Breast epithelium (tissue), 4 donors: Measurements from ENCODE around the gene TPCN2. TPM values are rescaled to one million over a fixed set of nuclear protein-coding genes. Genes with fewer than 3 reads are reported as not detected.
A peak's percentile ranks its signal among the peaks of the same experiment; 100 is the strongest.

Experiments
- DNase-seq, 2 donors: peaks; one replicate each; pipeline ENCODE4 v3.0.0-alpha.2; 2019; ENCODE audit warnings: low spot score in 2 of 2
- H3K27ac ChIP-seq, 2 donors: fragments of 200-600 bp; sonication (generic) in 1 of 2; one replicate each; pipeline ENCODE4 v1.5.1; 2016 to 2019; ENCODE audit warnings: mild to moderate bottlenecking in 1 of 2
- H3K27me3 ChIP-seq, 2 donors: fragments of 200-600 bp; sonication (generic) in 1 of 2; one replicate each; pipeline versions ENCODE4 v1.5.1 to v1.6.0; 2017 to 2019; ENCODE audit warnings: control low read depth in 1 of 2, mild to moderate bottlenecking in 1 of 2
- H3K36me3 ChIP-seq: fragments of 200-600 bp; one replicate; pipeline ENCODE4 v1.5.1; 2019
- H3K4me1 ChIP-seq, 2 donors: fragments of 200-600 bp; sonication (generic); one replicate each; pipeline ENCODE4 v1.5.1; 2016 to 2019; ENCODE audit warnings: control low read depth in 1 of 2
- H3K4me3 ChIP-seq, 3 donors: fragments of 200-600 bp; sonication (generic); 1 replicate in 2 of 3; 2 replicates in 1 of 3; pipeline ENCODE4 v1.5.1; 2016 to 2019; ENCODE audit warnings: mild to moderate bottlenecking in 3 of 3, moderate library complexity in 2 of 3
- H3K9me3 ChIP-seq, 2 donors: fragments of 200-600 bp; sonication (generic) in 1 of 2; one replicate each; pipeline ENCODE4 v1.5.1; 2016 to 2019; ENCODE audit warnings: control low read depth in 1 of 2
- POLR2A ChIP-seq: fragments of 450-650 bp; IDR thresholded peaks from one replicate; pipeline ENCODE4 v1.6.1; 2016; ENCODE audit warnings: antibody characterized with exemption, mild to moderate bottlenecking, moderate library complexity
- POLR2AphosphoS5 ChIP-seq, 3 donors: sonication (generic); formaldehyde crosslinking; IDR thresholded peaks; one replicate each; pipeline ENCODE4 v1.6.1; 2017; ENCODE audit warnings: antibody characterized with exemption in 3 of 3
- intact Hi-C: fragments of 100-400 bp; cut with DNase I; formaldehyde crosslinking; loops from one replicate; pipeline ENCODE4 v1.15.1; 2023; ENCODE audit warnings: low total_unique reads
- total RNA-seq, 3 donors: library from RNA; depleted of rRNA; stranded (reverse); fragments of >200 nt; gene quantifications; one replicate each; pipeline ENCODE4 v1.1.0, GENCODE V29; 2016
- TF ChIP-seq, protein P1 (sequence below), 3 donors: fragments of 450-650 bp; IDR thresholded peaks; one replicate each; pipeline ENCODE4 v1.5.1; 2016 to 2017; ENCODE audit warnings: antibody characterized with exemption in 3 of 3, mild to moderate bottlenecking in 3 of 3, moderate library complexity in 3 of 3

TPCN2 gene
- total RNA-seq, 3 donors from 2014 or later, result 13.0 to 18.0 (median 13.8) TPM

DNA sequence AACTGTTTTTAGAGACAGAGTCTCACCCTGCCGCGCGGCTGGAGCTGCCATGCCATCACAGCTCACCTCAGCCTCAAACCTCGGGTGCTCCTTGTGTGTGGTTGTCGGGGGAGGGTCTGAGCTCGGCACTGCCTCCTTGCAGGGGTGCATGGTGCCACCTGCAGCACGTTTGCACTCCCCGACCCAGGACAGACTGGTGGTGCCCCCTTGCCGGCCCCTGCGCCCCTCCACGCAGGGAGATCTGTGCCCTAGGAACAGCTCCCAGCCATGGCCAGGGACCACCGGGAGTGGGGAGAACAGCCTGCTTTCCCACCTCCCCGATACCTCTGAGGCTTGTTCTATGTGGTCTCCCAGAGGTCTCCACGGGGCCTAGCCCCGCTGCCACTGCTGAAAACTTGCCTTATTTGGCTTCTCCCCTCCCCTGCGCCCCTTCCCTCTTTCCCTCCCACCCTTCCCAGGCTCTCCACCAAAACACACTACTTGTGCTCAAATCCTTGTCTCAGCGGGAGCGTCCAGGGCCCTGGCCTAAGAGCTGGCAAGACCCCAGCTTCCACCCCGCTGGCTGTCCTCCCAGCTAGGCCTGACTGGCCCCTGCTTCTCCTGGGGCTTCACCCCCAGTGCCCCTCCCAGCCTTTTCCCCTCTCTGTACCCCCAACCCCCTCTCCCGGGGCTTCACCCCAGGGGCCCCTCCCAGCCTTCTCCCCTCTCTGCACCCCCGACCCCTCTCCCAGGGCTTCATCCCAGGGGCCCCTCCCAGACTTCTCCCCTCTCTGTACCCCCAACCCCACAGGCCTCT lies 13.4 kb upstream of the TPCN2 start:
- Histone ChIP-seq H3K4me1 (peaks cover 0 to 3% of the 10 kb centered on the region in 2 donors), H3K36me3 (no peaks in the 10 kb centered on the region), H3K27ac (peak overlapping the region; percentile 21 to 62), H3K9me3 (no peaks in the 10 kb centered on the region), H3K27me3 (no peaks in the 10 kb centered on the region), H3K4me3 (no peak overlapping the region)
- DNase-seq, result no peak
- intact Hi-C loops, result no loop called here
- TF ChIP-seq POLR2A (no peak), POLR2AphosphoS5 (IDR thresholded peaks at IDR 0.05) (no peak)
- TF ChIP-seq, protein P1, sequence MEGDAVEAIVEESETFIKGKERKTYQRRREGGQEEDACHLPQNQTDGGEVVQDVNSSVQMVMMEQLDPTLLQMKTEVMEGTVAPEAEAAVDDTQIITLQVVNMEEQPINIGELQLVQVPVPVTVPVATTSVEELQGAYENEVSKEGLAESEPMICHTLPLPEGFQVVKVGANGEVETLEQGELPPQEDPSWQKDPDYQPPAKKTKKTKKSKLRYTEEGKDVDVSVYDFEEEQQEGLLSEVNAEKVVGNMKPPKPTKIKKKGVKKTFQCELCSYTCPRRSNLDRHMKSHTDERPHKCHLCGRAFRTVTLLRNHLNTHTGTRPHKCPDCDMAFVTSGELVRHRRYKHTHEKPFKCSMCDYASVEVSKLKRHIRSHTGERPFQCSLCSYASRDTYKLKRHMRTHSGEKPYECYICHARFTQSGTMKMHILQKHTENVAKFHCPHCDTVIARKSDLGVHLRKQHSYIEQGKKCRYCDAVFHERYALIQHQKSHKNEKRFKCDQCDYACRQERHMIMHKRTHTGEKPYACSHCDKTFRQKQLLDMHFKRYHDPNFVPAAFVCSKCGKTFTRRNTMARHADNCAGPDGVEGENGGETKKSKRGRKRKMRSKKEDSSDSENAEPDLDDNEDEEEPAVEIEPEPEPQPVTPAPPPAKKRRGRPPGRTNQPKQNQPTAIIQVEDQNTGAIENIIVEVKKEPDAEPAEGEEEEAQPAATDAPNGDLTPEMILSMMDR (IDR thresholded peaks at IDR 0.05), result no peak

DNA sequence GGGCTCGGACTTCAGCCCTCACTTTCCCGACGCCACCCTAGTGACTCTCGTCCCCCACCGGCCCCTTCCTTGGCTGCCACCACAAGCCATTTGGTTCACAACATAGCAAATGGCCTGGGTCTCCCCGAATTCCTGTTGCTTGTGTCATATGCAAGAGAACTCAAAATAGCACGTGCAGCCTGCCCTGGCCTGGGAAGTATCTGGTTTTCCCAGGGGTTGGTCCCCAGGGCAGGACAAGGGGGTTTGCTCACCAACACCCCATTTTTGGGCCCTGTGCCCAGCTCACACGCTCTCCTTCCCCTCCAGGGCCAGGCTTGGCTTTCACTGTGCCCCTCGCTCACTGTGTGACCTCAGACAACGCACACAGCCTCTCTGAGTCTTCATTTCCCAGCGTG lies 12.8 kb upstream of the TPCN2 start:
- DNase-seq, result no peak

DNA sequence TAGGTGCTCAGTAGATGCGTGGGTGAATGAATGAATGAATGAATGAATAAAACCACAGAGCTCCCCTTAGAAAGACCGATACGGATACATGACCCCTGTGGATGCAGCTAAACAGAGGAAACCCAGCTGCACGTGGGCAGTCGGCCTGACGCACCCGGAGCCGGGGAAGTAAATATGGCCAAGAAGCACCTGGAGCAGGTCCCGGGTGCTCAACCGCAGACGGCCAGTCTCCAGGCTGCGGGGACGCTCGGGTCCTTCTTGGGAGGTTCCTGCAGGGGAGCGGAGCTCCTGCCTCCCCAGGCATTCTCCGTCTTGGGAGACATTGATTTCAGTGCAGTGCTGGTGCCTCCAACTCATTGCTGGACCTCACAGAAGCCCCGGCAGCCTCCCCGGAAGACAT lies 11.7 kb upstream of the TPCN2 start:
- TF ChIP-seq, protein P1 (IDR thresholded peaks at IDR 0.05), result no peak
- TF ChIP-seq POLR2A (no peak), POLR2AphosphoS5 (IDR thresholded peaks at IDR 0.05) (no peak)
- H3K9me3 ChIP-seq, result no peaks in the 10 kb centered on the region
- intact Hi-C loops, result no loop called here
- no peak for DNase-seq
- no peaks in the 10 kb centered on the region for H3K36me3 ChIP-seq
- H3K4me3 ChIP-seq, result no peak overlapping the region
- no peaks in the 10 kb centered on the region for H3K27me3 ChIP-seq
- H3K27ac ChIP-seq, result no peak overlapping the region
- H3K4me1 ChIP-seq, result no peaks in the 10 kb centered on the region

More for the DNA sequence above, 12.8 kb upstream of the TPCN2 start:
- TF ChIP-seq POLR2AphosphoS5 (IDR thresholded peaks at IDR 0.05) (peak in 2 of 3 donors; percentile 20 to 27), POLR2A (no peak)
- H3K9me3 ChIP-seq, result no peaks in the 10 kb centered on the region
- H3K4me3 ChIP-seq, result no peak overlapping the region
- H3K4me1 ChIP-seq, result peaks cover 0 to under 1% of the 10 kb centered on the region in 2 donors
- peak overlapping the region; percentile 21 to 62 for H3K27ac ChIP-seq
- intact Hi-C loops, result no loop called here
- H3K36me3 ChIP-seq, result no peaks in the 10 kb centered on the region
- H3K27me3 ChIP-seq, result no peaks in the 10 kb centered on the region

DNA sequence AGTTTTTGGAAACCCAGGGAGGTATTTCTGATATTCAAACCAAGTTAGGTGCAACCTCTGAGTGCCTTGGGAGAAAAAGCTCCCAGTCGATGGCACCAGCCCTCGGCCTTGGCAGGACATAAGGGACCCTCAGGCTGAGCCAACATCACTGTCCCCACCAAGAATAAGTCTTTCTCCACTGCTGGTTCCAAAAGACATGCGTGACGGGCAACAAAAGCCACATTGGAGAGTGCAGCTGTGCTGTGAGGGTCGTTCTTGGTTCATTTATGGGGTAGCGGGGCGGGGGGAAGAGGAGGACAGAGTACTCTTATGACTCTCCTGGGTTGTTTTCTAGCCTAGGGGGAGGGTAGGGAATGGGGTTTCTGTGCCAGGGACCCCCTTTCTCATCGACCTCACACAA lies 11.2 kb upstream of the TPCN2 start:
- DNase-seq, result no peak
- no peaks in the 10 kb centered on the region for H3K9me3 ChIP-seq
- no peak overlapping the region for H3K27ac ChIP-seq
- no peaks in the 10 kb centered on the region for H3K36me3 ChIP-seq
- no peak for TF ChIP-seq POLR2A
- no peak for TF ChIP-seq POLR2AphosphoS5 (IDR thresholded peaks at IDR 0.05)
- TF ChIP-seq, protein P1 (IDR thresholded peaks at IDR 0.05), result no peak
- H3K4me3 ChIP-seq, result no peak overlapping the region
- H3K27me3 ChIP-seq, result no peaks in the 10 kb centered on the region
- intact Hi-C loops, result no loop called here
- no peaks in the 10 kb centered on the region for H3K4me1 ChIP-seq

GRCh38 chr11:69039501-69039900 lies 9.2 kb upstream of the TPCN2 start:
- no peak overlapping the region for H3K4me3 ChIP-seq
- no peak overlapping the region for H3K27ac ChIP-seq
- TF ChIP-seq POLR2AphosphoS5 (IDR thresholded peaks at IDR 0.05) (no peak), POLR2A (no peak)
- TF ChIP-seq, protein P1 (IDR thresholded peaks at IDR 0.05), result no peak
- no peak for DNase-seq
- no peaks in the 10 kb centered on the region for H3K27me3 ChIP-seq
- intact Hi-C loops, result no loop called here
- H3K36me3 ChIP-seq, result no peaks in the 10 kb centered on the region
- H3K9me3 ChIP-seq, result no peaks in the 10 kb centered on the region
- H3K4me1 ChIP-seq, result no peaks in the 10 kb centered on the region
